ENCODE results near the gene HOXA5.

The HOXA5 gene

GRCh38 chr7:27116962-27117886 lies 26.3 kb downstream of the HOXA5 start:
- TF ChIP-seq, protein P1, sequence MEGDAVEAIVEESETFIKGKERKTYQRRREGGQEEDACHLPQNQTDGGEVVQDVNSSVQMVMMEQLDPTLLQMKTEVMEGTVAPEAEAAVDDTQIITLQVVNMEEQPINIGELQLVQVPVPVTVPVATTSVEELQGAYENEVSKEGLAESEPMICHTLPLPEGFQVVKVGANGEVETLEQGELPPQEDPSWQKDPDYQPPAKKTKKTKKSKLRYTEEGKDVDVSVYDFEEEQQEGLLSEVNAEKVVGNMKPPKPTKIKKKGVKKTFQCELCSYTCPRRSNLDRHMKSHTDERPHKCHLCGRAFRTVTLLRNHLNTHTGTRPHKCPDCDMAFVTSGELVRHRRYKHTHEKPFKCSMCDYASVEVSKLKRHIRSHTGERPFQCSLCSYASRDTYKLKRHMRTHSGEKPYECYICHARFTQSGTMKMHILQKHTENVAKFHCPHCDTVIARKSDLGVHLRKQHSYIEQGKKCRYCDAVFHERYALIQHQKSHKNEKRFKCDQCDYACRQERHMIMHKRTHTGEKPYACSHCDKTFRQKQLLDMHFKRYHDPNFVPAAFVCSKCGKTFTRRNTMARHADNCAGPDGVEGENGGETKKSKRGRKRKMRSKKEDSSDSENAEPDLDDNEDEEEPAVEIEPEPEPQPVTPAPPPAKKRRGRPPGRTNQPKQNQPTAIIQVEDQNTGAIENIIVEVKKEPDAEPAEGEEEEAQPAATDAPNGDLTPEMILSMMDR (IDR thresholded peaks at IDR 0.05; ENCODE audit: low read depth, low read length): no peak
- H3K27me3 ChIP-seq: peaks cover 95% of the 10 kb centered on the region
- no peak for DNase-seq
- H3K4me3 ChIP-seq (ENCODE audit: low read depth, low read length): no peak overlapping the region
- no peaks in the 10 kb centered on the region for H3K4me1 ChIP-seq
- H3K9me3 ChIP-seq: no peaks in the 10 kb centered on the region
- H3K36me3 ChIP-seq: no peaks in the 10 kb centered on the region

DNA sequence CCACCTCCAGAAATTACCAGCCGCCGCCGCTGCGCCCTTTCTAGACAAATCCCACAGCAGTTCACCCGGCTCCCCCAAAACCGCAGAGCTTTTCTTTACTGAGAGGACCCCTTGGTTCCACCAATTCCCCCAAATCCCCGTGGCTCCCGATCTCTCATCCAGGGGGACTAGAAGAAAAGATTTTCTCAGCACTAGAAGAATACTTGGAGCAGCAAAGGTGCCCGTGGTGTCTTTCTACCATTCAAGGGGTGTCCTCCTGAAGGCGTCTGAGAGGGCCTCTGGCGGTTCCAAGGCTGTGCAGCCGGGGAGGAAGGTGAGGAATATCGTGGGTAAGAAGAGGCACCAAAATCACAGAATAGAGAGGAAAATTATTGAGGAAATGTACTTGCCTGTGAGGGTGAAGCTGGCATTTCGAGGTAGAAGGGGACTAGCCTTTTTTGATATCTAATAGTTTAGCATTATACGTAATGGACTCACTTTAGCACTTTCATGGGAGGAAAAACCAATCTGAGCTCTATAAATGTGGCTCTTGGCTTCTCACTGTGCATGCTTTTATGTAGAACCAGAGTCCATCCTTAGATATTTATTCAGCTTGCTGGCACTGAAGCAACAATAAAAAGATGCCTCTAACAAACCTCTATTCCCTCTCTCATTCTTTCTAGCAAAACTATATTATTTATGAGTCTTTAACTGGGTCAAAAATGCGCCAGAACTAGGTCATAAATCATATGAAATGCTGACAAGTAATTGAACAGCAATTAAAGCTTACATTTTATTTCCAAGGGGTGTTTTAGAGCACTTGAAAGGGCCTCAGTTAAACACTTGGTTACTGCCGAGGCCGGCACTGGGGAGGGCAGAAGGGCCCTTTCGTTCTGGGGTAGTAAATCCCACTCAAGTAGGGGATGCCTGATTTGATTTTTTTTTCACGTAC lies 27.2 kb downstream of the HOXA5 start:
- no peaks in the 10 kb centered on the region for H3K36me3 ChIP-seq
- H3K4me3 ChIP-seq (ENCODE audit: low read depth, low read length): no peak overlapping the region
- peaks cover 95% of the 10 kb centered on the region for H3K27me3 ChIP-seq
- H3K9me3 ChIP-seq: no peaks in the 10 kb centered on the region
- TF ChIP-seq, protein P1 (IDR thresholded peaks at IDR 0.05; ENCODE audit: low read depth, low read length): no peak
- H3K4me1 ChIP-seq: no peaks in the 10 kb centered on the region
- no peak for DNase-seq

- Histone ChIP-seq H3K4me1 (no peaks in the 10 kb centered on the region), H3K27me3 (peaks cover 95% of the 10 kb centered on the region), H3K36me3 (no peaks in the 10 kb centered on the region), H3K4me3 (ENCODE audit: low read depth, low read length) (no peak overlapping the region), H3K9me3 (no peaks in the 10 kb centered on the region)
- DNase-seq: no peak
- TF ChIP-seq, protein P1 (IDR thresholded peaks at IDR 0.05; ENCODE audit: low read depth, low read length): no peak
Observed at GRCh38 chr7:27115221-27116026, 28.1 kb downstream of the HOXA5 start.

DNA sequence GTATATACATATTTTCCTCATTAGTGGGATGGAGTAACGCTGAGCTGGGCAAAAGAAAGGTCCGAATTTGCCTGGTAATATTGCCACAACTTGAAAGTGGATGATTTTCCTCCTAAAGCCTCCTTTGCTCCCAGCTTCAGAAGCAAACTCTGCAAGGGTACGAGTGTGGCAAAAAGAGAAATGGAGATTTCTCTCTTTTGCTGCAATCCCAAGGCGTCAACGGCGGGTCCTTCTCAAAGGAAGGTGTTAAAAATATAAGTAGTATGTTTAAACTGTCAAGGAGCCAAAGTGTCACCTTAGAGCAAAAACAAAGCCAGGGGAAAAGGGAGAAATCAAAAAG lies 28.6 kb downstream of the HOXA5 start:
- TF ChIP-seq, protein P1 (IDR thresholded peaks at IDR 0.05; ENCODE audit: low read depth, low read length): no peak
- peaks cover 95% of the 10 kb centered on the region for H3K27me3 ChIP-seq
- no peaks in the 10 kb centered on the region for H3K4me1 ChIP-seq
- no peaks in the 10 kb centered on the region for H3K9me3 ChIP-seq
- no peak overlapping the region for H3K4me3 ChIP-seq (ENCODE audit: low read depth, low read length)
- no peaks in the 10 kb centered on the region for H3K36me3 ChIP-seq
- DNase-seq: no peak

DNA sequence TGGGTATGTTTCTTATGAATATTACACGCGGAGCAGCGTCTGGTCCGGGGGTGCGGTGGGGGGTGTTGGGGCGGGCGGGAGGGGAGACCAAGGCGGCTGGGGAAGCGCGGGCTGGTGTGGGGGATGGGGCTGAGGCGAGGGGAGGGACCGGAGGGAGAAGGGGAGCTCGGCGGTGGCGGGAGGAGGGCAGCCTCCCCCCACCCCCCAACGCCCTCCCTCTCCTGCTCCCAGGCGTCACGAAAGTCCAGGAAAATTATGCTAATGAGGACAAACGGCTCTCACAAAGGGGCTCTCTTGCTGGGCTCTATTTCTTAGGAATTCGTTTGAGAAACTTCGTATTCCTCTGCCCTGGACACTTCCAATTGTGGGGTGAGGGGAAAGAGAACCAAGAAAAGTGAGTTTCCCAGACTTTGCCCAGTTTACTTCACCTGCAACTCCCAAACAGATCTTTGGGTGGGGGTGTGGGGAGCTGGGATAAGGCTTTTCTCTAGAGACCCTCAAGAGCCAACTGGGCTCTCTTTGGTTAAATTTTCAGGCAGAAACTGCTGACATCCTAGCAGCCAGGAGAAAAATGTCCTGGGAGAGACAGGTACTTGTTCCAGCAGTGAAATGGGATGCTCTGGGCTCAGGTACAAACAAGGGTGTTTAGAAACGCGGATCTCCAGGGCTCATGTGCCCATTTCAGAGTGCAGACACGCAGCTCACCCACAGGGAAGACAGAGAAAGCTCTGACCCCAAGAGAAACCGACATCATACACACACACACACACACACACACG lies 29.3 kb downstream of the HOXA5 start:
- Histone ChIP-seq H3K9me3 (no peaks in the 10 kb centered on the region), H3K36me3 (no peaks in the 10 kb centered on the region), H3K4me3 (ENCODE audit: low read depth, low read length) (no peak overlapping the region), H3K27me3 (peaks cover 95% of the 10 kb centered on the region), H3K4me1 (no peaks in the 10 kb centered on the region)
- no peak for DNase-seq
- TF ChIP-seq, protein P1 (IDR thresholded peaks at IDR 0.05; ENCODE audit: low read depth, low read length): no peak
